MM.1S (cell line): ENCODE measurements around the gene MAP4.

Source experiments
- EZH2 ChIP-seq: fragments of 300-600 bp; sonication (generic); optimal IDR thresholded peaks from 2 replicates; pipeline ENCODE3; 2017; ENCODE audit warnings: low read depth, mild to moderate bottlenecking, antibody characterized with exemption, low read length, mixed read lengths
- EZH2phosphoT487 ChIP-seq: fragments of 300-600 bp; sonication (generic); IDR thresholded peaks from 2 replicates; pipeline ENCODE4 v1.6.1; 2018; ENCODE audit warnings: antibody characterized with exemption, low read length
- TF ChIP-seq, protein P1 (sequence below): fragments of 300-600 bp; sonication (generic); IDR thresholded peaks from 2 replicates; pipeline ENCODE4 v1.5.1; 2016; ENCODE audit warnings: antibody characterized with exemption, low read length, mixed read lengths

DNA sequence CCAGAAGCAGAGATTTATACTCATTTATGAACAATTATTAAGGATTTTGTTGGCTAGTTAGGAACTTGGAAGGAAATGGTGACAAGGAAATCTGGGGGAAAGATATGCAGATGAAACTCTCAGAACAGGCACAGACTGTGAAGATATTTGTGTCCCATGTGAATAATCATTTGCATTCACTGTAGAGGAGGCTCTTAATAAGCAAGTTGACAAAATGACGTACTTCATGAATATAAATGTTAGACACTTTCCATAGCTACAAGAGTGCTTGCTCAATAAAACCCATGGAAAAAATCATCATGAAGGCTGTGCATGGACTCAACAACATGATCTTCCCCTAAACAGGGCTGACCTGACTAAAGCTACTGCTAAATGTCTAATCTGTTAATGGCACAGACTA lies 59.7 kb downstream of the MAP4 start:
- TF ChIP-seq, protein P1, sequence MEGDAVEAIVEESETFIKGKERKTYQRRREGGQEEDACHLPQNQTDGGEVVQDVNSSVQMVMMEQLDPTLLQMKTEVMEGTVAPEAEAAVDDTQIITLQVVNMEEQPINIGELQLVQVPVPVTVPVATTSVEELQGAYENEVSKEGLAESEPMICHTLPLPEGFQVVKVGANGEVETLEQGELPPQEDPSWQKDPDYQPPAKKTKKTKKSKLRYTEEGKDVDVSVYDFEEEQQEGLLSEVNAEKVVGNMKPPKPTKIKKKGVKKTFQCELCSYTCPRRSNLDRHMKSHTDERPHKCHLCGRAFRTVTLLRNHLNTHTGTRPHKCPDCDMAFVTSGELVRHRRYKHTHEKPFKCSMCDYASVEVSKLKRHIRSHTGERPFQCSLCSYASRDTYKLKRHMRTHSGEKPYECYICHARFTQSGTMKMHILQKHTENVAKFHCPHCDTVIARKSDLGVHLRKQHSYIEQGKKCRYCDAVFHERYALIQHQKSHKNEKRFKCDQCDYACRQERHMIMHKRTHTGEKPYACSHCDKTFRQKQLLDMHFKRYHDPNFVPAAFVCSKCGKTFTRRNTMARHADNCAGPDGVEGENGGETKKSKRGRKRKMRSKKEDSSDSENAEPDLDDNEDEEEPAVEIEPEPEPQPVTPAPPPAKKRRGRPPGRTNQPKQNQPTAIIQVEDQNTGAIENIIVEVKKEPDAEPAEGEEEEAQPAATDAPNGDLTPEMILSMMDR = no peak
- TF ChIP-seq EZH2 = no peak
- no peak for TF ChIP-seq EZH2phosphoT487
